Tibial artery (tissue), 4 donors: Measurements from ENCODE around the gene SEC24C.
"Not testable (repeated sequence)": the region's sequence is repeated elsewhere in the genome, so short reads cannot be mapped to it uniquely, and the experiment has no call there.

Experiments
- DNase-seq, 2 donors: peaks; one replicate each; pipeline ENCODE4 v3.0.0-alpha.2; 2019
- H3K27ac ChIP-seq, 2 donors: fragments of 200-600 bp; sonication (generic) in 1 of 2; 1 replicate in 1 of 2; 2 replicates in 1 of 2; pipeline ENCODE4 v1.5.1; 2018 to 2019; ENCODE audit warnings: mild to moderate bottlenecking in 1 of 2
- H3K27me3 ChIP-seq, 2 donors: fragments of 200-600 bp; sonication (generic) in 1 of 2; one replicate each; pipeline versions ENCODE4 v1.5.1 to v1.6.0; 2016 to 2019
- H3K36me3 ChIP-seq, 3 donors: fragments of 200-600 bp; sonication (generic) in 2 of 3; one replicate each; pipeline ENCODE4 v1.5.1; 2016 to 2019; ENCODE audit warnings: mild to moderate bottlenecking in 2 of 3
- H3K4me1 ChIP-seq, 4 donors: fragments of 200-600 bp; sonication (generic) in 2 of 4; 1 replicate in 3 of 4; 2 replicates in 1 of 4; pipeline ENCODE4 v1.5.1; 2016 to 2019
- H3K4me3 ChIP-seq, 2 donors: fragments of 200-600 bp; sonication (generic) in 1 of 2; 1 replicate in 1 of 2; 2 replicates in 1 of 2; pipeline ENCODE4 v1.5.1; 2018 to 2019; ENCODE audit warnings: mild to moderate bottlenecking in 2 of 2
- H3K9me3 ChIP-seq, 3 donors: fragments of 200-600 bp; sonication (generic) in 1 of 3; one replicate each; pipeline ENCODE4 v1.5.1; 2016 to 2019
- intact Hi-C: fragments of 100-400 bp; cut with DNase I; formaldehyde crosslinking; loops from one replicate; pipeline ENCODE4 v1.15.0; 2023; ENCODE audit warnings: low total_unique reads
- TF ChIP-seq, protein P1 (sequence below), 2 experiments: fragments of 200-600 bp in 1 of 2; fragments of 450-650 bp in 1 of 2; IDR thresholded peaks; one replicate each; pipeline ENCODE4 v1.5.1; 2017 to 2019; ENCODE audit warnings: antibody characterized with exemption in 2 of 2, mild to moderate bottlenecking in 1 of 2, moderate library complexity in 1 of 2

SEC24C gene

GRCh38 chr10:73788864-73789658 lies 44.9 kb downstream of the SEC24C start:
- Histone ChIP-seq H3K4me3 (no peak overlapping the region), H3K27ac (no peak overlapping the region), H3K9me3 (no peaks in the 10 kb centered on the region), H3K27me3 (no peaks in the 10 kb centered on the region), H3K4me1 (peaks cover 0 to 33% (median 26%) of the 10 kb centered on the region in 4 donors), H3K36me3 (peaks cover 46 to 56% (median 54%) of the 10 kb centered on the region in 3 donors)
- intact Hi-C loops = loop anchor here (10.0 kb wide), 1 partner anchor 86 kb away; the partner anchor contains the start of gene CAMK2G
- TF ChIP-seq, protein P1, sequence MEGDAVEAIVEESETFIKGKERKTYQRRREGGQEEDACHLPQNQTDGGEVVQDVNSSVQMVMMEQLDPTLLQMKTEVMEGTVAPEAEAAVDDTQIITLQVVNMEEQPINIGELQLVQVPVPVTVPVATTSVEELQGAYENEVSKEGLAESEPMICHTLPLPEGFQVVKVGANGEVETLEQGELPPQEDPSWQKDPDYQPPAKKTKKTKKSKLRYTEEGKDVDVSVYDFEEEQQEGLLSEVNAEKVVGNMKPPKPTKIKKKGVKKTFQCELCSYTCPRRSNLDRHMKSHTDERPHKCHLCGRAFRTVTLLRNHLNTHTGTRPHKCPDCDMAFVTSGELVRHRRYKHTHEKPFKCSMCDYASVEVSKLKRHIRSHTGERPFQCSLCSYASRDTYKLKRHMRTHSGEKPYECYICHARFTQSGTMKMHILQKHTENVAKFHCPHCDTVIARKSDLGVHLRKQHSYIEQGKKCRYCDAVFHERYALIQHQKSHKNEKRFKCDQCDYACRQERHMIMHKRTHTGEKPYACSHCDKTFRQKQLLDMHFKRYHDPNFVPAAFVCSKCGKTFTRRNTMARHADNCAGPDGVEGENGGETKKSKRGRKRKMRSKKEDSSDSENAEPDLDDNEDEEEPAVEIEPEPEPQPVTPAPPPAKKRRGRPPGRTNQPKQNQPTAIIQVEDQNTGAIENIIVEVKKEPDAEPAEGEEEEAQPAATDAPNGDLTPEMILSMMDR (IDR thresholded peaks at IDR 0.05) = no peak
- DNase-seq = no peak

DNA sequence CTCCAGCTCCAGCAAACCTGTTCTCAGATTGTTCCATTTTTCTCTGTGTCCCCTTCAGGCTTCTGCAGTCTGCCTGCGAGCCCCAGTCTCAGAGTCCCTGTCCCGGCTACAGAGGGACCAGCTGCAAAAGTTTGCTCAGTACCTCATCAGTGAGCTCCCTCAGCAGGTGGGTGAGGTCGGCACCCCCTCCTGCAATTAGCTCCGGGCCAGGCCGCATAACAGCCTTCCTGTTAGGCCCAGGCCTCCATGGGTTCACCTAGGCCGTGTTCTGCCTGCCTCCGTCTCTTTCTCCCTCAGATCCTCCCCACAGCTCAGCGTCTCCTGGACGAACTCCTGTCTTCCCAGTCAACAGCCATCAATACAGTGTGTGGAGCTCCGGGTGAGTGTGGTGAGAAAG lies 45.5 kb downstream of the SEC24C start:
- no peak overlapping the region for H3K27ac ChIP-seq
- H3K36me3 ChIP-seq = peaks cover 52 to 62% (median 60%) of the 10 kb centered on the region in 3 donors
- TF ChIP-seq, protein P1 (IDR thresholded peaks at IDR 0.05) = no peak
- peaks cover 0 to 33% (median 24%) of the 10 kb centered on the region in 4 donors for H3K4me1 ChIP-seq
- H3K4me3 ChIP-seq = no peak overlapping the region
- H3K9me3 ChIP-seq = no peaks in the 10 kb centered on the region
- no peak for DNase-seq
- intact Hi-C loops = loop anchor here (10.0 kb wide), 1 partner anchor 85 kb away; the partner anchor contains the start of gene CAMK2G
- H3K27me3 ChIP-seq = no peaks in the 10 kb centered on the region

GRCh38 chr10:73790886-73791625 lies 46.9 kb downstream of the SEC24C start:
- Histone ChIP-seq H3K4me3 (no peak overlapping the region), H3K27ac (no peak overlapping the region), H3K27me3 (no peaks in the 10 kb centered on the region), H3K36me3 (peaks cover 66 to 76% (median 74%) of the 10 kb centered on the region in 3 donors), H3K9me3 (no peaks in the 10 kb centered on the region), H3K4me1 (peaks cover 0 to 30% (median 22%) of the 10 kb centered on the region in 4 donors)
- DNase-seq = no peak
- intact Hi-C loops = no loop called here
- TF ChIP-seq, protein P1 (IDR thresholded peaks at IDR 0.05) = no peak

DNA sequence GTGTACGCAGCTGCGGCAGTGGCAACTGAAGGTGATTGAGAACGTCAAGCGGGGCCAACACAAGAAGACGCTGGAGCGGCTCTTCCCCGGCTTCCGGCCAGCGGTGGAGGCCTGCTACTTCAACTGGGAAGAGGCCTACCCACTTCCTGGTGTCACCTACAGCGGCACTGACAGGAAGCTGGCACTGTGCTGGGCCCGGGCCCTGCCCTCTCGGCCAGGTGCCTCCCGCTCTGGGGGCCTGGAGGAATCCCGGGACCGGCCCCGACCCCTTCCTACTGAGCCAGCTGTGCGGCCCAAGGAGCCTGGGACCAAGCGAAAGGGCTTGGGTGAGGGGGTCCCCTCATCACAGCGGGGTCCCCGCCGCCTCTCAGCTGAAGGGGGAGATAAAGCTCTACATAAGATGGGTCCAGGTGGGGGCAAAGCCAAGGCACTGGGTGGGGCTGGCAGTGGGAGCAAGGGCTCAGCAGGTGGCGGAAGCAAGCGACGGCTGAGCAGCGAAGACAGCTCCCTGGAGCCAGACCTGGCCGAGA lies 47.8 kb downstream of the SEC24C start:
- Histone ChIP-seq H3K4me1 (peaks cover 0 to 21% (median 15%) of the 10 kb centered on the region in 4 donors), H3K9me3 (no peaks in the 10 kb centered on the region), H3K4me3 (no peak overlapping the region), H3K36me3 (peaks cover 75 to 84% (median 82%) of the 10 kb centered on the region in 3 donors), H3K27me3 (no peaks in the 10 kb centered on the region), H3K27ac (no peak overlapping the region)
- TF ChIP-seq, protein P1 (IDR thresholded peaks at IDR 0.05) = no peak
- DNase-seq = no peak
- intact Hi-C loops = no loop called here

DNA sequence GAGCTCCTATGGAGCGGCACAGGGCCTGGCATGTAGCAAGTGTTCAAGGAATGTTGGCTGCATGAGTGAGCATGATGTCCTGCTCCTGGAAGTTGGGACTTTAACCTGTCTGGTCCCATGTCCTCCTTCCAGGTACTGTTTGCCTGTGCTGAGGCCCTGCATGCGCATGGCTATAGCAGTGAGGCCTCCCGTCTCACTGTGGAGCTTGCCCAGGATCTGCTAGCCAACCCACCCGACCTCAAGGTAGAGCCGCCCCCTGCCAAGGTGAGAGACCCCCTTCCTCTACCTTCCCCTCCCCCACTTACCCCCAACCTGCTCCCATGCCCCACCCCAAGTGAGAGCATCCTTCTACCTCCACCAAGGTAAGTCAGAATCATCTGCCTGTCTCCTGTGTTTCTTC lies 49.3 kb downstream of the SEC24C start:
- DNase-seq = no peak
- H3K36me3 ChIP-seq = peaks cover 90 to 100% (median 98%) of the 10 kb centered on the region in 3 donors
- no peak overlapping the region for H3K4me3 ChIP-seq
- peaks cover 0 to 6% (median under 1%) of the 10 kb centered on the region in 4 donors for H3K4me1 ChIP-seq
- no peaks in the 10 kb centered on the region for H3K27me3 ChIP-seq
- intact Hi-C loops = no loop called here
- TF ChIP-seq, protein P1 (IDR thresholded peaks at IDR 0.05) = no peak
- no peak overlapping the region for H3K27ac ChIP-seq
- no peaks in the 10 kb centered on the region for H3K9me3 ChIP-seq

GRCh38 chr10:73795491-73795890 lies 51.3 kb downstream of the SEC24C start:
- H3K27ac ChIP-seq, H3K4me3 ChIP-seq, intact Hi-C loops, DNase-seq, H3K27me3 ChIP-seq, H3K4me1 ChIP-seq, H3K9me3 ChIP-seq: not testable (repeated sequence)
- H3K36me3 ChIP-seq = peaks cover 89 to 100% (median 98%) of the 10 kb centered on the region in 3 donors

DNA sequence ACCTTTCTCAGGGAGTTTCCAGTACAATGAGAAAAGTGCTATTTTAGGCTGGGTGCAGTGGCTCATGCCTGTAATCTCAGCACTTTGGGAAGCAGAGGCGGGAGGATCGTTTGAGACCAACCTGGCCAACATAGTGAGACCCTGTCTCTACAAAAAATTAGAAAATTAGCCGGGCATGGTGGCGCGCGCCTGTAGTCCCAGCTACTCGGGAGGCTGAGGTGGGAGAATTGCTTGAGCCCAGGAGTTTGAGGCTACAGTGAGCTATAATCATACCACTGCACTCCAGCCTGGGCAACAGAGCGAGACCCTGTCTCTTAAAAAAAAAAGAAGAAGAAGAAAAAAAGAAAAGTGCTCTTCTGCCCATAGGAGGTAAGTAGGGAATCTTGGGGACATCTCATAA lies 51.9 kb downstream of the SEC24C start:
- H3K4me1 ChIP-seq, H3K27ac ChIP-seq, intact Hi-C loops, H3K4me3 ChIP-seq, DNase-seq, H3K27me3 ChIP-seq, H3K9me3 ChIP-seq: not testable (repeated sequence)
- H3K36me3 ChIP-seq = peaks cover 89 to 100% (median 98%) of the 10 kb centered on the region in 3 donors
